Activated T-cell treated with anti-CD3 and anti-CD28 coated beads, Interleukin-2, amount 50 U/mL, for 24 hours (primary cell): ENCODE results near the gene ARAP2.

Source experiments
- DNase-seq: peaks from one replicate; pipeline ENCODE4 v3.0.0-alpha.2; 2020
- H3K27ac Mint-ChIP-seq: 2 replicates; pipeline ENCODE4 v1.8.0; 2020; ENCODE audit warnings: mild to moderate bottlenecking, mixed read lengths
- H3K27me3 Mint-ChIP-seq: 2 replicates; pipeline ENCODE4 v1.8.0; 2020; ENCODE audit warnings: mixed read lengths
- H3K36me3 Mint-ChIP-seq: 2 replicates; pipeline ENCODE4 v1.8.0; 2020; ENCODE audit warnings: low read depth, mixed read lengths
- H3K4me1 Mint-ChIP-seq: 2 replicates; pipeline ENCODE4 v1.8.0; 2020; ENCODE audit warnings: low read depth, mixed read lengths
- H3K4me3 Mint-ChIP-seq: 2 replicates; pipeline ENCODE4 v1.8.0; 2020; ENCODE audit warnings: mild to moderate bottlenecking, moderate library complexity, mixed read lengths
- H3K9me3 Mint-ChIP-seq: 2 replicates; pipeline ENCODE4 v1.8.0; 2020; ENCODE audit warnings: mixed read lengths

The ARAP2 gene, protein sequence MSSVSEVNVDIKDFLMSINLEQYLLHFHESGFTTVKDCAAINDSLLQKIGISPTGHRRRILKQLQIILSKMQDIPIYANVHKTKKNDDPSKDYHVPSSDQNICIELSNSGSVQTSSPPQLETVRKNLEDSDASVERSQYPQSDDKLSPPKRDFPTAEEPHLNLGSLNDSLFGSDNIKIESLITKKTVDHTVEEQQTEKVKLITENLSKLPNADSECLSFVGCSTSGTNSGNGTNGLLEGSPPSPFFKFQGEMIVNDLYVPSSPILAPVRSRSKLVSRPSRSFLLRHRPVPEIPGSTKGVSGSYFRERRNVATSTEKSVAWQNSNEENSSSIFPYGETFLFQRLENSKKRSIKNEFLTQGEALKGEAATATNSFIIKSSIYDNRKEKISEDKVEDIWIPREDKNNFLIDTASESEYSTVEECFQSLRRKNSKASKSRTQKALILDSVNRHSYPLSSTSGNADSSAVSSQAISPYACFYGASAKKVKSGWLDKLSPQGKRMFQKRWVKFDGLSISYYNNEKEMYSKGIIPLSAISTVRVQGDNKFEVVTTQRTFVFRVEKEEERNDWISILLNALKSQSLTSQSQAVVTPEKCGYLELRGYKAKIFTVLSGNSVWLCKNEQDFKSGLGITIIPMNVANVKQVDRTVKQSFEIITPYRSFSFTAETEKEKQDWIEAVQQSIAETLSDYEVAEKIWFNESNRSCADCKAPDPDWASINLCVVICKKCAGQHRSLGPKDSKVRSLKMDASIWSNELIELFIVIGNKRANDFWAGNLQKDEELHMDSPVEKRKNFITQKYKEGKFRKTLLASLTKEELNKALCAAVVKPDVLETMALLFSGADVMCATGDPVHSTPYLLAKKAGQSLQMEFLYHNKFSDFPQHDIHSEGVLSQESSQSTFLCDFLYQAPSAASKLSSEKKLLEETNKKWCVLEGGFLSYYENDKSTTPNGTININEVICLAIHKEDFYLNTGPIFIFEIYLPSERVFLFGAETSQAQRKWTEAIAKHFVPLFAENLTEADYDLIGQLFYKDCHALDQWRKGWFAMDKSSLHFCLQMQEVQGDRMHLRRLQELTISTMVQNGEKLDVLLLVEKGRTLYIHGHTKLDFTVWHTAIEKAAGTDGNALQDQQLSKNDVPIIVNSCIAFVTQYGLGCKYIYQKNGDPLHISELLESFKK (N-terminal part only)

DNA sequence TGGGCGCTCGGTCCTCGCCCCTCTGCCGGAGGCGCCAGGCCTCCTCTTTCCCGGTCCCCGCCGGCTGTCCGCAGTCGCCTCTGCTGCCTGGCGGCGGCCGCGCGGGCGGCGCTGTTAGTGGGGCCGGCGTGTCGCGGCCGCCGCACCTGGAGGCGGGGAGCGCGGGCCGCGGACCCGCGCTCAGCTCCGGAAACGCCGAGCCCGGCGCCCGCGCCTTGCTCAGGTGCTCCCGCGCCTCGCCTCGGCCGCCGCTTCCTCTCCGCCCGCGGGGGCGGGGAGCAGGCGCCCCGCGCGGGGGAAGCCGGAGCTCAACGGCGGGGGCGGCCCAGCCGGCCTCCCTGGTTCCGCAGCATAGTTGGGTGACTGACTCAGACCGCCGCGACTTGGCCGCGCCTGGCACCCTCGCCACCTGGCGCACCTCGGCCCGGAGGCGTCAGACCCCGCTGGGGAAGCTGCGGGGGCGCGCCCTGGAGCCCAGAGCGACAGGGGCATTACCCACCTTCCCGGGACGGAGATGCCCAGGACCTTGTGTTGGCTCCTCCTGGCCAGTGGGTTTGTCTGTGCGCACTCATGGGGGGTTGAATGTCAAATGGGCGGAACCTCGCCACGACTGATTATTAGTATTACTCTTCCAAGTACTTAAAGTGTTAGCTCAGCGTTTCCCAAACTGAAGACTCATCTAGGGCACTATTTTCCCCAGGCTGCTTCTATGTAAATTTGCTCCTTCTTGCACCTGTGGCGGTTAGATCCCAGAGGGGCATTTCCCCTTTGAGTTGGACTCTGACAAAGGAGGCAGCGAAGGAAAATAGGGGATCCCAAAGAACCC, at the start of gene ARAP2:
ARAP2 (minus strand) TSS at position 258 of the 826 bp plus-strand sequence. CDS start 15,028 bp downstream, outside the sequence.
- H3K27me3 Mint-ChIP-seq: no peaks in the 10 kb centered on the region
- peak within 1 kb of the TSS; percentile 94 for H3K4me3 Mint-ChIP-seq
- peaks cover 40% of the 10 kb centered on the region for H3K4me1 Mint-ChIP-seq
- H3K9me3 Mint-ChIP-seq: no peaks in the 10 kb centered on the region
- DNase-seq: peak; percentile 84
- H3K36me3 Mint-ChIP-seq: peaks cover 29% of the 10 kb centered on the region
- H3K27ac Mint-ChIP-seq: peak within 1 kb of the TSS; percentile 98

DNA sequence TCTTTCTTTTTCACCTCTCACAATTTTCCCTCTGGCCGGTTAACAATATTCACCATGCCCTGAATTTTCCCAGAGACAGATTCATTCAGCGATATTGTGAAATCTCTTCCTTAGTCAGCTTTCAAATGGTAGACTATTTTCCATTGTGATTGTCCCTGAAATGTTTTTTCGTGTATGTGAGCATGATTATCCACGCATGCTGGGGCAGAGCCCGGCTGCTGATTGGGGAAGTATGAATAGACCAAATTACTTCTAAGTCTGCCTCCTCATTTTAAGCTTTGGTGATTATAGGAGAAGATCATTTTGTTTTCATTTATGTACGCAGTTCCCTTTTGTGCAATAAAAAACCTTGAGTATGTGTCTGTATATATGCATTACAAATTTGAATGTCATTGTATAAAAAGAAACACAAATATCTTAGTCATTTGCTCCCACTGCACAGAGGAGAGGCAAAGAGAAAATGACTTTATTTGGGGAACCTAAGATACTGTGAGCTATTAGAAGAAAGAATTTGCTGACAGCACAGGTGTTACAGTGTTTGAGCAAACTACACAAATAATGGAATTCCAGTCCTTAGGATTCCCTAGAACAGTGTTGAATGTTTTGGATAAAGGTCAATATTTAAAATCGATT, 48.4 kb upstream of the ARAP2 start:
- peaks cover 2% of the 10 kb centered on the region for H3K9me3 Mint-ChIP-seq
- no peaks in the 10 kb centered on the region for H3K36me3 Mint-ChIP-seq
- no peak overlapping the region for H3K4me3 Mint-ChIP-seq
- no peak for DNase-seq
- no peaks in the 10 kb centered on the region for H3K27me3 Mint-ChIP-seq
- H3K4me1 Mint-ChIP-seq: peaks cover 11% of the 10 kb centered on the region
- no peak overlapping the region for H3K27ac Mint-ChIP-seq

DNA sequence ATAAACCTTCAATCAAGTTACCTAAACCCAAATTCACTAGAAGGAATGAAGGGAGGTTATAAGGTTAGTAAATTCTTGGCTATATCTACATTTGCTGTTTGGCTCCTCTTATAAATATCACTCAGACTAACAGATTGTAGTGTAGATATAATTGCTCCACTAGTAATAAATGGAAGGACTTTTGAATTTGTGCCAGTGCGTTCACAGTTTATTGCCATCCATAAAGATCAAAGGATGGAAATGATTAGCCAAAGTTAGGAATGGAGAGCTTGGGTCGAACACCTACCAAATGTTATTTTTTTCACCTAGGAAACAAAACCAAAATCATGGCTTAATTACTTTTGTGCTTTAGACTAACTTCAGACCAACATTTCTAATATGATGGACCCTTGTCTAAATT, 46.3 kb upstream of the ARAP2 start:
- Mint-ChIP-seq H3K4me1 (peaks cover 28% of the 10 kb centered on the region), H3K27ac (no peak overlapping the region), H3K36me3 (no peaks in the 10 kb centered on the region), H3K4me3 (no peak overlapping the region), H3K27me3 (no peaks in the 10 kb centered on the region), H3K9me3 (peaks cover 10% of the 10 kb centered on the region)
- DNase-seq: no peak

DNA sequence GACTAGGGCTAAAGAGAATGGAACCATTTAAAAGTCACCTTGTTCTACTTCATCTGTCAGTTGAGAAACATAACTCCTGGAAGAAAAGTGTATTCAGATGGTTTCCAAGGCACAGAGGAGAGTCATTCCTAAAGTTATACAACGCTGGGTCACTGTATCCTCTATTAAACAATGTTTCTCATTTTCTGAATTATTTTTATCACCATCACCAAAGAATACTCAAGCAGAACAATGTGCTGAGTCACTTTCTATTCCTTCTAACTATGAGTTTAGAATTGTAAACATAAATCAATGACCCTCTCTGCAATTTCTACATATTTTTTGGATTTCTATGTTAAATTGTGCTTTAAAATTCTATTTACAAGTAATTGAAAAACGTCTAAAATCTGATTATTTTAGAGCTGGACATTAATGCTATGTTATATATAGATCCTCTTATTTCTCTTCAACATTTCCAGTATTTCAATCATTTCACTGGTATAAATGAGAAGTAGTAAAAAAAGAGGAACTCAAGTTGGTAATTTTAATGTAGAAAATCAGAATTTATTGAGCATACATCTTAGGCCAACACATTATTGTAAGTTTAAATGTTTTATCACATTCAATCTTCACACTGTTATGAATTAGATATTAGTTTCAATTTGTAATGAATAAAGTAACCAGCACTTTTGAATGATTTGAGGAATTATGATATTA, 44.6 kb upstream of the ARAP2 start:
- DNase-seq: no peak
- H3K4me1 Mint-ChIP-seq: peaks cover 42% of the 10 kb centered on the region
- no peak overlapping the region for H3K27ac Mint-ChIP-seq
- H3K9me3 Mint-ChIP-seq: peaks cover 10% of the 10 kb centered on the region
- H3K4me3 Mint-ChIP-seq: no peak overlapping the region
- H3K36me3 Mint-ChIP-seq: no peaks in the 10 kb centered on the region
- H3K27me3 Mint-ChIP-seq: no peaks in the 10 kb centered on the region

DNA sequence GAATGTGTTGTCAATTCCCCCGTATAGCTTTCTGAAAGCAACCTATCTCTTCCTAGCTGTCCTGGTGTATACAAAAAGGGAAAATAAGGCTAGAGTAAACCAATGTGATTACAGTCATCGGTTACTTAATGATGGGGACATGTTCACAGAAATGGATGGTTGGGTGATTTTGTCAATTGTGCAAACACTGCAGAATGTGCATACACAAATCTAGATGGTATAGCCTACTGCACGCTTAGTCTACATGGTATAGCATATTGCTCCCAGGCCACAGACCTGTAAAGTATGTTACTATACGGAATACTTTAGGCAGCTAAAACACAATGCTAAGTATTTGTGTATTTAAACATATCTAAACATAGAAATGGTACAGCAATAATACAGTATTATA, 42.2 kb upstream of the ARAP2 start:
- Mint-ChIP-seq H3K4me1 (peaks cover 52% of the 10 kb centered on the region), H3K27ac (peak overlapping the region; percentile 92), H3K4me3 (no peak overlapping the region), H3K27me3 (no peaks in the 10 kb centered on the region), H3K9me3 (peaks cover 10% of the 10 kb centered on the region), H3K36me3 (no peaks in the 10 kb centered on the region)
- no peak for DNase-seq

DNA sequence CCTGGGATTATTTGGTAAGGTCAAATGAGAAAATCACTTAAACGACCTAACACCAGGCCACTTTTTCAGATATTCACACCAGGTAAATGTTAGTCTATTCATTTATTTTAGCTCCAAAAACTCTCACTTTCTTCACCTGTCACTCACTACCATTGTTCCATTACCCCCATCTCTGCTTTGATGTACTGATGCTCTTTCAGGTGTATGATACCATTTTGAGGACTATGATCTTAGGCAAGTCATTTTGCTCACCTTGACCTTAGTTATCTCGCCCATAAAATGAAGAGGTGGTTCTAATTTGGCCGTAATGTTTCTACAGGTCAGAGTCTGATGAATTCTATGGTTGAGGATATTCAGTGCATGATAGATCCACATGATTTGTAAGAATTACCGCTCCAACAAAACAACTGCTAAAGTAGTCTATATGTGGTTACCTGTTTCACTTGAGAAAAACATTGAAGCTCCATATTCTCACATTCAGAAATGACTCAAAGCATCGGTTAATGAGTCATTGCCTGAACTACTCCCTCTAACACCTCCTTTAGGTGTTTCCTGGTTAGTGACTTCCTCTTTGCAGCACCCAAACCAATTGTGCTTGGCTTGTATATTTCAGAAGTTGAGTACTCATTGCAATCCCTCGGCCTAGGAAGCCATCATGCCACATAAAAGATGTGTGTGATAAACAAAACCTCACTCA, 41.6 kb upstream of the ARAP2 start:
- DNase-seq: no peak
- H3K27ac Mint-ChIP-seq: peak overlapping the region; percentile 92
- peak overlapping the region; percentile 36 for H3K4me3 Mint-ChIP-seq
- no peaks in the 10 kb centered on the region for H3K36me3 Mint-ChIP-seq
- H3K9me3 Mint-ChIP-seq: peaks cover 10% of the 10 kb centered on the region
- H3K4me1 Mint-ChIP-seq: peaks cover 58% of the 10 kb centered on the region
- no peaks in the 10 kb centered on the region for H3K27me3 Mint-ChIP-seq

DNA sequence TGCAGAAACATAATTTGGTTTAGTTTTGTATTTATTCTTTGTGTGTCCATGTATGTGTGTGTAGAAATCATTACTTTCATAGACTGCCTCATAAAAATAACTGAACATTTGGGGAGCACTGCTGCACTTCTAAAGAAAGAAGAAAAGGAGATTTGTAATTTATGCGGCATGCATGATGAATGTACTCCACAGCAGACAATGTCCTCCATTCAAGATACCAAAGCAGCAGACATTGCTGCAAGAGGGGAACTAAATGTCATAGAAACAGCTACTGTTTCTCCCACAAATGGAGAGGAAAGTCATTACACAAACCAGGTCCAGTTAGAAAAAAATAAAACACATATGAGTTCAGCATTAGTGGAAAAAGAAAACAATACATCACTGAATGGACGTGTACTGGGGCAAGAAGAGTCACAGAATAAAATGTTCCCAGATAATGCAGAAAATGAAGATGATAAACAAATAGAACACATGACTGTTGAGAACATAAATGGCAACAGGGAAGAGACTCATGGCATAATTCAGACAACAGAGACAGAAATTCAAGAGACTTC, 39.7 kb upstream of the ARAP2 start:
- H3K27me3 Mint-ChIP-seq: no peaks in the 10 kb centered on the region
- peak overlapping the region; percentile 15 for H3K27ac Mint-ChIP-seq
- H3K36me3 Mint-ChIP-seq: no peaks in the 10 kb centered on the region
- peaks cover 77% of the 10 kb centered on the region for H3K4me1 Mint-ChIP-seq
- H3K9me3 Mint-ChIP-seq: peaks cover 10% of the 10 kb centered on the region
- DNase-seq: no peak
- peak overlapping the region; percentile 32 for H3K4me3 Mint-ChIP-seq

DNA sequence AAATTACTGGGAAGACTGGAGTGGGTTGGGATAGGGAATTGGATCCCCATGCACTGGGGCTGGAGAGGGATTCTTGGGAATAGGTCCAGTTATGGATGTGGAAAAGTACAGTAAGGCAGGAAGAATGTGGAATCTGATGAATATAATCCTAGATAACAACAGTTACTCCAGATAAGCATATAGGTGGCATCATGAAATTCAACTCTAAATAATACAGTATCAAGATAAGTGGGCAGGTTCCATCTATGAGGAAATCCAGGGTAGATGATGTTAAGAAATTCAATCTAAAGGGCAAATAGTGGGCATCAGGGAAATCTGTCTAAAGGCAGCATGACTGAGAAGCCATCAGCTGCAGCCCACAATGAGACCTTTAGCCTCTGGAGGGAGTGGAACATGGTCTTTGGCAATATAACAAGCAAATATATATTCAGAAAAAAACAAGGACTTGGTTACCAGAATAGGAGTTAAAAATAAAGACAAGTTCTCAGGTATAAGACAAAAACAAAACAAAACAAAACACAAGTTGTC, 38.3 kb upstream of the ARAP2 start:
- no peak overlapping the region for H3K27ac Mint-ChIP-seq
- H3K36me3 Mint-ChIP-seq: no peaks in the 10 kb centered on the region
- no peak for DNase-seq
- H3K4me3 Mint-ChIP-seq: peak overlapping the region; percentile 48
- H3K9me3 Mint-ChIP-seq: peaks cover 7% of the 10 kb centered on the region
- H3K4me1 Mint-ChIP-seq: peaks cover 80% of the 10 kb centered on the region
- H3K27me3 Mint-ChIP-seq: no peaks in the 10 kb centered on the region

DNA sequence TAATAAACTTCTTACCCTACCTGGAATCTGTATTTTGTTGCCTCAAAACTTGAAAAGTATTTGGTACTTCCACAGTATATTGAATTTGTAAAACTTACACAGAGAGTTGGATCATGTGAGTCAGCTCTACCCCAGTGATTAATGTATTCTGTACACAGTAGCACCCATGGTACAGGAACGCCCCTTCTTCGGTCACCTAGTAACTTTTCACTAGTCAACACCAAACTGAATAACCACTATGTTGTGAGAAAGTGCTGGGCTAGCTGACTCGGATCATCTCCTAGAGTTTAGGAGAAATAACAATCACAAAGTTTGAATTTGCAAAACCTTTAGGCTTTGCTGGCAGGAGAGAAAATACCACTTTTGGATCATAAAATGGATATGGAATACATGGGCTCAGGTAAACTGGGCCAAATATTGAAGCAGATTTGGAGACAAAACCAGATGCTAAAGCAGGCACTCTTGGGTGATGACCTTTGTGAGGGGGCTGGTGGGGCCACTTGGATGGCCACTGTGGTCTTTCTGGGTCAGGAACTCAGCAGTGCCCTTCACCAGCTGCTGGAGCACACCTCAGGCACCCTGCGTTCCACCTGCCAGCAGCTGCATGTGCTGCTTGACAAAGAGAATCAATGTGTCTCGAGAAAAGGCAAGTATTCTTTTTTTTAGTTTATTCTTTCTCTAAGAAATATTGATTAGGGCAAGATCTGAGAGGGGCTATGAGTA, 37.2 kb upstream of the ARAP2 start, which contains the start of gene DTHD1:
DTHD1 (plus strand) TSS at position 233 of the 723 bp plus-strand sequence; CDS start at position 376, 143 bp downstream.
- Mint-ChIP-seq H3K4me1 (peaks cover 78% of the 10 kb centered on the region), H3K4me3 (peak within 1 kb of the TSS; percentile 48), H3K27ac (peak within 1 kb of the TSS; percentile 78), H3K36me3 (no peaks in the 10 kb centered on the region), H3K27me3 (no peaks in the 10 kb centered on the region), H3K9me3 (peaks cover 3% of the 10 kb centered on the region)
- DNase-seq: no peak

DNA sequence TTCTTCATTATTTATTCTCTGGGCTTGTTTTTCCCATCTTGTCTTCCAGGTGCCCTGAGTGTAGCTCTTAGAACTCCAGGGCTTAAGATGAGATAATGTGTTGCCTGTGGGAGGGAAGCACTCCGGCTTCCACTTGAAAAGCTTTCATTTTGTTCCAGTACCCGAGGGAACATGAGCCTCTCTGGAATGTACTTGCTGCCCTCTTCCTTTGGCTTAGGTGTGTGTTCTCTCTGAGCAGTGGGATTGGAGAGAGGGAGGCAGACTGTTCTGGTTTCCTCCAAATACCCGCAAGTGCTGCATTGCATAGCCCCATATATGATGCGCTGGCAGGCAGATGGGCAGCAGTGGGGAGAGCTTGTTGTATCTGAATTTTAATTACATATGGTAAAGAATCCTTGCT, 36.2 kb upstream of the ARAP2 start:
- Mint-ChIP-seq H3K4me1 (peaks cover 72% of the 10 kb centered on the region), H3K27ac (peak overlapping the region; percentile 47), H3K4me3 (peak overlapping the region; percentile 16)

DNA sequence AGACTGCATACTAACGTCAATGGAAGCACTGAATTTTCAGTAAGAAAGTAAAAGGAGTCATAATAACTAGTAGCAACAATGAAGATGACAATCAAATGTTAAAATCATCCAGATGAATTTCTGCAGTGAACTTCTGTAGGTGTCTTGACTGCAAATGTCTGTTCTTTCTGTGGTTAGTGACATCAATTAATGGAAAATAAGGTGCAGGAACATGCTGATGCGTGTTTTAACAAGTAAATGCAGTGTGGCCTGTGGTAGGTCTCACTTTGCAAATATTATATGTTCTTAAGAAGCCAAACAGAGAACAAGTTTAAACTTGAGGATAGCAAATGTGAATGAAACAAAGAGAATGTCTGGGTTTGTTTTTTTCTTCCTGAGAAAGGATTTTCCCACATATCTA, 34.5 kb upstream of the ARAP2 start:
- Mint-ChIP-seq H3K9me3 (no peaks in the 10 kb centered on the region), H3K4me1 (peaks cover 55% of the 10 kb centered on the region), H3K36me3 (no peaks in the 10 kb centered on the region), H3K27me3 (no peaks in the 10 kb centered on the region), H3K4me3 (peak overlapping the region; percentile 2), H3K27ac (peak overlapping the region; percentile 53)
- DNase-seq: no peak

More for the DNA sequence above, 36.2 kb upstream of the ARAP2 start:
- Mint-ChIP-seq H3K9me3 (no peaks in the 10 kb centered on the region), H3K27me3 (no peaks in the 10 kb centered on the region), H3K36me3 (no peaks in the 10 kb centered on the region)
- no peak for DNase-seq
